Measurements from ENCODE around the gene MTMR3. TPM values are rescaled to one million over a fixed set of nuclear protein-coding genes. Genes with fewer than 3 reads are reported as not detected.
"Not testable (repeated sequence)": the region's sequence is repeated elsewhere in the genome, so short reads cannot be mapped to it uniquely, and the experiment has no call there.

MTMR3 gene
- total RNA-seq, 3 donors from 2014 or later = 57.0 to 90.0 (median 67.2) TPM

DNA sequence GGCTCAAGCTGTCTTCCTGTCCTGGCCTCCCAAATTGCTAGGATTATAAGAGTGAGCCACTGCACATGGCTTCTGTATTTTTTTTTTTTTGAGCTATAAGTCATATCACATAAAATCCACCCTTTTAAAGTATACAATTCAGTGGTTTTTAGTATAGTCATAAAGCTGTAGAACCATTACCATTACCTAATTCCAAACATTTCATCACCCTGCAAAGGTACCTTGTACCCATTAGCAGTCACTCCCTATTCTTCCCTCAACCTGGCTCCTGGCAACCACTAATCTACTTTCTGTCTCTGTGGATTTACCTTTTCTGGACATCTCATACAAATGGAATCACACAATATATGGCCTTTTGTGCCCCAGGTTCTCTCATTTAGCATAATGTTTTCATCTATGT is 84.5 kb downstream of the MTMR3 start:
- TF ChIP-seq POLR2AphosphoS5 (IDR thresholded peaks at IDR 0.05) = no peak
- no peak for TF ChIP-seq POLR2A (IDR thresholded peaks at IDR 0.05)
- TF ChIP-seq, protein P1, sequence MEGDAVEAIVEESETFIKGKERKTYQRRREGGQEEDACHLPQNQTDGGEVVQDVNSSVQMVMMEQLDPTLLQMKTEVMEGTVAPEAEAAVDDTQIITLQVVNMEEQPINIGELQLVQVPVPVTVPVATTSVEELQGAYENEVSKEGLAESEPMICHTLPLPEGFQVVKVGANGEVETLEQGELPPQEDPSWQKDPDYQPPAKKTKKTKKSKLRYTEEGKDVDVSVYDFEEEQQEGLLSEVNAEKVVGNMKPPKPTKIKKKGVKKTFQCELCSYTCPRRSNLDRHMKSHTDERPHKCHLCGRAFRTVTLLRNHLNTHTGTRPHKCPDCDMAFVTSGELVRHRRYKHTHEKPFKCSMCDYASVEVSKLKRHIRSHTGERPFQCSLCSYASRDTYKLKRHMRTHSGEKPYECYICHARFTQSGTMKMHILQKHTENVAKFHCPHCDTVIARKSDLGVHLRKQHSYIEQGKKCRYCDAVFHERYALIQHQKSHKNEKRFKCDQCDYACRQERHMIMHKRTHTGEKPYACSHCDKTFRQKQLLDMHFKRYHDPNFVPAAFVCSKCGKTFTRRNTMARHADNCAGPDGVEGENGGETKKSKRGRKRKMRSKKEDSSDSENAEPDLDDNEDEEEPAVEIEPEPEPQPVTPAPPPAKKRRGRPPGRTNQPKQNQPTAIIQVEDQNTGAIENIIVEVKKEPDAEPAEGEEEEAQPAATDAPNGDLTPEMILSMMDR (IDR thresholded peaks at IDR 0.05) = no peak
- Histone ChIP-seq H3K27me3 (no peaks in the 10 kb centered on the region), H3K27ac (no peak overlapping the region), H3K4me1 (no peaks in the 10 kb centered on the region), H3K36me3 (no peaks in the 10 kb centered on the region), H3K9me3 (no peaks in the 10 kb centered on the region), H3K4me3 (no peak overlapping the region)
- intact Hi-C loops (cut with DNase I; ENCODE audit: low total_unique reads) = no loop called here
- DNase-seq (ENCODE audit: low spot score in 2 of 2) = no peak

DNA sequence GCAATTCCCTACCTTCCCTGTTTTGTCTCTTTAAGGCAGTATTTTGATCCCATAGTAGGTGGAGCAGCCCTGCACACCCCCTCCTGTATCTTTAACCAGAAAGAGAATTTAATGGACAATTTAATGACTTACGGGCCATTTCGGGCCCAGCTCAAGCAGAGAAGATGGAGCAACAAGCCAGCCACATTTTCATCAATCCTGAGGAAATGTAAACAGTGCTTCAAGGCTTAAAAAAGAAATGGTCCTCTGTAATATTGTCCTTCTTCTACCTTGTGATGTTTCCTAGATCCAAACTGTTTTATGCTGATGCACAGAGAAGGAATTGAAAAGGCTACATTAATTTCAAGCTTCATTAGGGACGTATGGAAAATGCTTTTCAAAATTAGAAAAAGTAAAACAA is 88.6 kb downstream of the MTMR3 start:
- H3K27ac ChIP-seq = no peak overlapping the region
- intact Hi-C loops (cut with DNase I; ENCODE audit: low total_unique reads) = no loop called here
- H3K4me3 ChIP-seq = no peak overlapping the region

DNA sequence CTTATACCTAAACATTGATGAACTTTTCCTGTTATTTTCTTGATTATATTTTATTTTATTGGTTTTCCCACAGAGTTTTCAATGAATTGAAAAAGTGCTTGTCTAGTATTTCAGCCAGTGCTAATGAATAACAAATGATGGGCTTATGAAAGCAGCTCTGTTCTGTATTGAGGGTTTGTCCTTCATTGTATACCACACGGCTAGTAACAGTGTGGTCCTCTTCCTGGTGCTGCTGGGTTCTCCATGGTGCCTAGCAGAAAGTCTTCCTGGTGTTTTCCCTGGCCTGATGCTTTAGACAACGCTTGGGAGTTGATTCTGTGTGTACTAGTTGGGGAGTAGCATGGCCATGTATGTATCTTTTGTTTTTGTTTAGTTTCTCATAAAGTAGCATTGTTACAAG is 89.1 kb downstream of the MTMR3 start:
- intact Hi-C loops (cut with DNase I; ENCODE audit: low total_unique reads) = no loop called here
- H3K27ac ChIP-seq = no peak overlapping the region
- TF ChIP-seq POLR2AphosphoS5 (IDR thresholded peaks at IDR 0.05) (no peak), POLR2A (IDR thresholded peaks at IDR 0.05) (no peak)
- TF ChIP-seq, protein P1 (IDR thresholded peaks at IDR 0.05) = no peak
- H3K9me3 ChIP-seq = no peaks in the 10 kb centered on the region
- DNase-seq (ENCODE audit: low spot score in 2 of 2) = no peak
- H3K36me3 ChIP-seq = no peaks in the 10 kb centered on the region
- H3K27me3 ChIP-seq = no peaks in the 10 kb centered on the region
- no peaks in the 10 kb centered on the region for H3K4me1 ChIP-seq
- H3K4me3 ChIP-seq = no peak overlapping the region

More for the DNA sequence above, 88.6 kb downstream of the MTMR3 start:
- H3K4me1 ChIP-seq = no peaks in the 10 kb centered on the region
- H3K27me3 ChIP-seq = no peaks in the 10 kb centered on the region
- DNase-seq (ENCODE audit: low spot score in 2 of 2) = no peak
- H3K36me3 ChIP-seq = no peaks in the 10 kb centered on the region
- TF ChIP-seq, protein P1 (IDR thresholded peaks at IDR 0.05) = no peak
- TF ChIP-seq POLR2A (IDR thresholded peaks at IDR 0.05) (no peak), POLR2AphosphoS5 (IDR thresholded peaks at IDR 0.05) (no peak)
- no peaks in the 10 kb centered on the region for H3K9me3 ChIP-seq

DNA sequence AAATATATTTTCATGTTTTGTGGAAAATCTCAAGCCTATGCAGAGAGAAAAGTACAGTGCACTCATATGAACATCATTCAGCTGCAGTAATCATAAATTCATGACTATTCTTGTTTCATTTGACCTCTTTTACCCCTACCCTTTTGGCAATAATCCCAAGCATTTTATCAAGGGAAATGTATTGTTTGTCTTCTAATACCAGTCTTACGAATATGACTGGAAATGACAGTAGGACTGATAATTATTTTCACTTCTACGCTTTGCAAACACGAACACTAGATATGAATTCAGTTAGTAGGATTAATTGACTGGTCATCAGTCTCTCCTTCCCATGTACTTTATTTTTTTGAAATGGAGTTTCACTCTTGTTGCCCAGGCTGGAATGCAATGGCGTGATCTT is 90.3 kb downstream of the MTMR3 start:
- intact Hi-C loops (cut with DNase I; ENCODE audit: low total_unique reads) = no loop called here

DNA sequence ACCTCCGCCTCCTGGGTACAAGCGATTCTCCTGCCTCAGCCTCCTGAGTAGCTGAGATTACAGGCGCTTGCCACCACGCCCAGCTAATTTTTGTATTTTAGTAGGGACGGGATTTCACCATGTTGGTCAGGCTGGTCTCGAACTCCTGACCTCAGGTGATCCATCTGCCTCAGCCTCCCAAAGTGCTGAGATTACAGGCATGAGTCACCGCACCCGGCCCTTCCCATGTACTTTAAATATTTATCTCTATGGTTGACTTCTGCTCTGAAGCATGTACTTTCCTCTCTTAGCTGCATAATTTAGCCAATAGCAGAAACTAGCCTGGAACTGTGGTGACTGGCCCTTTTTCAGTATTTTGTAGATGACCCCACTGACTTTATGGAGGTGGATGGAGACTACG is 90.7 kb downstream of the MTMR3 start:
- H3K27me3 ChIP-seq; intact Hi-C loops (cut with DNase I; ENCODE audit: low total_unique reads); H3K27ac ChIP-seq; H3K9me3 ChIP-seq; H3K36me3 ChIP-seq; H3K4me1 ChIP-seq; H3K4me3 ChIP-seq; DNase-seq (ENCODE audit: low spot score in 2 of 2): not testable (repeated sequence)

More for the DNA sequence above, 90.3 kb downstream of the MTMR3 start:
- H3K4me1 ChIP-seq = no peaks in the 10 kb centered on the region
- no peak overlapping the region for H3K27ac ChIP-seq
- DNase-seq (ENCODE audit: low spot score in 2 of 2) = no peak
- no peaks in the 10 kb centered on the region for H3K36me3 ChIP-seq
- H3K27me3 ChIP-seq = no peaks in the 10 kb centered on the region
- TF ChIP-seq POLR2A (IDR thresholded peaks at IDR 0.05) = no peak
- TF ChIP-seq, protein P1 (IDR thresholded peaks at IDR 0.05) = no peak
- no peak for TF ChIP-seq POLR2AphosphoS5 (IDR thresholded peaks at IDR 0.05)
- no peaks in the 10 kb centered on the region for H3K9me3 ChIP-seq
- no peak overlapping the region for H3K4me3 ChIP-seq

DNA sequence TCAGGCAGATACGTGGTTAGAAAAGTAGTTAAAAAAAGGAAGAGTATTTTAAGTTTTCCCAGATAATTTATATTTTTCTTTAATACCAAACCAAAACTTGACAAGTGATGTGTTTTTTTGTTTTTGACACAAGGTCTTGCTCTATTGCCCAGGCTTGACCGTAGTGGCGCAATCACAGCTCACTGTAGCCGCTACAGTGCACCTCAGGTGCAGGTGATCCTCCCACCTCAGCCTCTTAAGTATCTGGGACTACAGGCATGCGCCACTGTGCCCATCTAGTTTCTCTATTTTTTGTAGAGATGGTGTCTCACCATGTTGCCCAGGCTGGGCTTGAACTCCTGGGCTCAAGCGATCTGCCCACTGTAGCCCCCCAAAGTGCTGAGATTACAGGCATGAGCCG is 92.5 kb downstream of the MTMR3 start:
- Histone ChIP-seq H3K4me3 (no peak overlapping the region), H3K9me3 (no peaks in the 10 kb centered on the region), H3K4me1 (peaks cover 0 to 8% of the 10 kb centered on the region in 2 donors), H3K27me3 (no peaks in the 10 kb centered on the region), H3K27ac (no peak overlapping the region), H3K36me3 (no peaks in the 10 kb centered on the region)
- DNase-seq (ENCODE audit: low spot score in 2 of 2) = no peak
- intact Hi-C loops (cut with DNase I; ENCODE audit: low total_unique reads) = no loop called here
- TF ChIP-seq POLR2A (IDR thresholded peaks at IDR 0.05) (no peak), POLR2AphosphoS5 (IDR thresholded peaks at IDR 0.05) (no peak)
- TF ChIP-seq, protein P1 (IDR thresholded peaks at IDR 0.05) = no peak

All from breast epithelium (tissue), 4 donors.